ENCODE data around the gene ASZ1. TPM values are rescaled to one million over a fixed set of nuclear protein-coding genes. Genes with fewer than 3 reads are reported as not detected.
A peak's percentile ranks its signal among the peaks of the same experiment; 100 is the strongest.

Gene ASZ1
- total and polyA plus RNA-seq, 2 of the 4 experiments (the other 2 are of a cell fraction): not detected

DNA sequence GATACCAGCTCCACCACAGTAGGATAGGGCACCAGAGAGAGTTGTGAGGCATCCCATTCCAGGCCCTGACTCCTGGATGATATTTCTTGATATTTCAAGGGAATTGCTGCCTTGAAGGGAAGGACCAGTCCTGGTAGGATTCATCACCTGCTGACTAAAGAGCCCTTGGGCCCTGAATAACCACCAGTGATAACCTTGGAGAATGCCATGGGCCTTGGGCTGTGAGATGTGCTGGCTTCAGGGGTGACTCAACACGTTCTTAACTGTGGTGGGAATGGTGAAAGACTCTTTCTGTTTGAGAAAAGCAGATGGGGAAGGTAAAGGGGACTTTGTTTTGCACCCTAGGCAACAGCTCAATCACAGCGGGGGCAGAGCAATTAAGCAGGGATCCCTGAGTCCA lies 21.4 kb upstream of the ASZ1 start:
- Histone ChIP-seq H3K27me3 (ENCODE audit: control insufficient read depth, insufficient read depth, low read length) (no peaks in the 10 kb centered on the region), H3K23ac (ENCODE audit: low read depth, low read length) (no peak overlapping the region), H4K8ac (ENCODE audit: low read depth in 2 of 2, low read length in 2 of 2) (no peak overlapping the region), H3K79me1 (ENCODE audit: low read depth in 1 of 2, low read length in 2 of 2) (no peaks in the 10 kb centered on the region), H3K56ac (ENCODE audit: extremely low read depth, insufficient read depth, low read length) (no peak overlapping the region), H2AK5ac (ENCODE audit: low read depth, low read length) (no peak overlapping the region), H2BK20ac (ENCODE audit: low read depth, low read length) (no peak overlapping the region), H3K4me1 (ENCODE audit: control insufficient read depth, insufficient read depth, low read length) (no peaks in the 10 kb centered on the region), H3K4me2 (ENCODE audit: low read depth, low read length) (no peak overlapping the region), H2BK15ac (ENCODE audit: low read depth, low read length) (no peak overlapping the region), H4K5ac (ENCODE audit: low read depth, low read length) (no peak overlapping the region), H3K9ac (ENCODE audit: low read depth, low read length) (no peak overlapping the region), H3K36me3 (ENCODE audit: control insufficient read depth, insufficient read depth, low read length) (no peaks in the 10 kb centered on the region), H3K9me1 (ENCODE audit: insufficient read depth, low read length) (no peaks in the 10 kb centered on the region), H3K4me3 (ENCODE audit: insufficient read depth, low read depth, low read length) (no peak overlapping the region), H3K4ac (ENCODE audit: low read depth, low read length) (no peak overlapping the region), H4K91ac (ENCODE audit: insufficient read depth, low read depth, low read length) (no peak overlapping the region), H2BK5ac (ENCODE audit: low read depth, low read length, poor library complexity, severe bottlenecking) (no peak overlapping the region), H2BK120ac (ENCODE audit: low read depth, low read length) (no peak overlapping the region), H3K18ac (ENCODE audit: low read depth, low read length) (no peak overlapping the region), H2AK9ac (replicated peaks; ENCODE audit: low read depth, low read length, poor library complexity) (no peak overlapping the region), H3K14ac (replicated peaks; ENCODE audit: low read depth, low read length) (no peak overlapping the region), H3K9me3 (ENCODE audit: control insufficient read depth, insufficient read depth, low read length) (no peaks in the 10 kb centered on the region), H3K27ac (ENCODE audit: insufficient read depth, low read length) (no peak overlapping the region), H2AFZ (replicated peaks; ENCODE audit: low read length, poor library complexity) (no peak overlapping the region), H4K20me1 (ENCODE audit: insufficient read depth, low read length) (no peaks in the 10 kb centered on the region)
- dilution Hi-C loops (cut with HindIII; ENCODE audit: low sequenced_read_pairs, unreplicated experiment) (no loop called here), in situ Hi-C loops (cut with MboI; ENCODE audit: low sequenced_read_pairs) (no loop called here), intact Hi-C loops (cut with micrococcal nuclease) (no loop called here)
- ChIA-PET POLR2A (ENCODE audit: unreplicated experiment) (no interaction called here), CTCF (no interaction called here)
- DNase-seq (peak; percentile 1), ATAC-seq (ENCODE audit: low read depth) (no peak)
- TF ChIP-seq CEBPB (IDR thresholded peaks at IDR 0.05; ENCODE audit: low read depth, low read length): no peak
- no peak for TF ChIP-seq NFE2L2 (IDR thresholded peaks at IDR 0.05; ENCODE audit: low read depth, low read length)
- TF ChIP-seq, protein P1, sequence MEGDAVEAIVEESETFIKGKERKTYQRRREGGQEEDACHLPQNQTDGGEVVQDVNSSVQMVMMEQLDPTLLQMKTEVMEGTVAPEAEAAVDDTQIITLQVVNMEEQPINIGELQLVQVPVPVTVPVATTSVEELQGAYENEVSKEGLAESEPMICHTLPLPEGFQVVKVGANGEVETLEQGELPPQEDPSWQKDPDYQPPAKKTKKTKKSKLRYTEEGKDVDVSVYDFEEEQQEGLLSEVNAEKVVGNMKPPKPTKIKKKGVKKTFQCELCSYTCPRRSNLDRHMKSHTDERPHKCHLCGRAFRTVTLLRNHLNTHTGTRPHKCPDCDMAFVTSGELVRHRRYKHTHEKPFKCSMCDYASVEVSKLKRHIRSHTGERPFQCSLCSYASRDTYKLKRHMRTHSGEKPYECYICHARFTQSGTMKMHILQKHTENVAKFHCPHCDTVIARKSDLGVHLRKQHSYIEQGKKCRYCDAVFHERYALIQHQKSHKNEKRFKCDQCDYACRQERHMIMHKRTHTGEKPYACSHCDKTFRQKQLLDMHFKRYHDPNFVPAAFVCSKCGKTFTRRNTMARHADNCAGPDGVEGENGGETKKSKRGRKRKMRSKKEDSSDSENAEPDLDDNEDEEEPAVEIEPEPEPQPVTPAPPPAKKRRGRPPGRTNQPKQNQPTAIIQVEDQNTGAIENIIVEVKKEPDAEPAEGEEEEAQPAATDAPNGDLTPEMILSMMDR (conservative IDR thresholded peaks at IDR 0.05; ENCODE audit: low read depth, low read length): no peak
- no peak for TF ChIP-seq FOS (IDR thresholded peaks at IDR 0.05; ENCODE audit: low read depth, low read length)
- TF ChIP-seq CHD1 (IDR thresholded peaks at IDR 0.05; ENCODE audit: low read depth, low read length): no peak
- TF ChIP-seq BHLHE40 (IDR thresholded peaks at IDR 0.05; ENCODE audit: low read depth, low read length): no peak
- no peak for TF ChIP-seq RCOR1 (IDR thresholded peaks at IDR 0.05; ENCODE audit: insufficient replicate concordance, low read length)
- TF ChIP-seq RAD21 (IDR thresholded peaks at IDR 0.05; ENCODE audit: low read length): no peak
- TF ChIP-seq MXI1 (IDR thresholded peaks at IDR 0.05; ENCODE audit: borderline replicate concordance, low read depth, low read length): no peak
- TF ChIP-seq MAFK (IDR thresholded peaks at IDR 0.05; ENCODE audit: low read depth, low read length): no peak
- no peak for TF ChIP-seq SMC3 (IDR thresholded peaks at IDR 0.05; ENCODE audit: low read depth, low read length)
- no peak for TF ChIP-seq MAZ (IDR thresholded peaks at IDR 0.05; ENCODE audit: borderline replicate concordance, low read depth, low read length)
- no peak for TF ChIP-seq RFX5 (IDR thresholded peaks at IDR 0.05; ENCODE audit: low read depth, low read length)
- TF ChIP-seq, protein P2, sequence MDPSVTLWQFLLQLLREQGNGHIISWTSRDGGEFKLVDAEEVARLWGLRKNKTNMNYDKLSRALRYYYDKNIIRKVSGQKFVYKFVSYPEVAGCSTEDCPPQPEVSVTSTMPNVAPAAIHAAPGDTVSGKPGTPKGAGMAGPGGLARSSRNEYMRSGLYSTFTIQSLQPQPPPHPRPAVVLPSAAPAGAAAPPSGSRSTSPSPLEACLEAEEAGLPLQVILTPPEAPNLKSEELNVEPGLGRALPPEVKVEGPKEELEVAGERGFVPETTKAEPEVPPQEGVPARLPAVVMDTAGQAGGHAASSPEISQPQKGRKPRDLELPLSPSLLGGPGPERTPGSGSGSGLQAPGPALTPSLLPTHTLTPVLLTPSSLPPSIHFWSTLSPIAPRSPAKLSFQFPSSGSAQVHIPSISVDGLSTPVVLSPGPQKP (IDR thresholded peaks at IDR 0.05; ENCODE audit: borderline replicate concordance, low read depth, low read length): no peak
- TF ChIP-seq, protein P3, sequence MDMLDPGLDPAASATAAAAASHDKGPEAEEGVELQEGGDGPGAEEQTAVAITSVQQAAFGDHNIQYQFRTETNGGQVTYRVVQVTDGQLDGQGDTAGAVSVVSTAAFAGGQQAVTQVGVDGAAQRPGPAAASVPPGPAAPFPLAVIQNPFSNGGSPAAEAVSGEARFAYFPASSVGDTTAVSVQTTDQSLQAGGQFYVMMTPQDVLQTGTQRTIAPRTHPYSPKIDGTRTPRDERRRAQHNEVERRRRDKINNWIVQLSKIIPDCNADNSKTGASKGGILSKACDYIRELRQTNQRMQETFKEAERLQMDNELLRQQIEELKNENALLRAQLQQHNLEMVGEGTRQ (IDR thresholded peaks at IDR 0.05; ENCODE audit: low read depth, low read length): no peak
- TF ChIP-seq POLR2A (IDR thresholded peaks at IDR 0.05; ENCODE audit: low read depth, low read length): no peak
- 0% methylated on average over 1 of the region's 2 CpGs; no CpG with 5 or more reads in 1 of the 2 experiments for WGBS, 2 experiments (ENCODE audit: extremely low coverage in 2 of 2, insufficient read length in 1 of 2)
- no TSS peak for BruUV-seq (replicated peaks)
